Measurements from ENCODE around the gene SIAH3. TPM values are rescaled to one million over a fixed set of nuclear protein-coding genes. Genes with fewer than 3 reads are reported as not detected.

Gene SIAH3
- total and polyA plus RNA-seq, 4 donors: 0.09 to 0.13 TPM; not detected in 2

DNA sequence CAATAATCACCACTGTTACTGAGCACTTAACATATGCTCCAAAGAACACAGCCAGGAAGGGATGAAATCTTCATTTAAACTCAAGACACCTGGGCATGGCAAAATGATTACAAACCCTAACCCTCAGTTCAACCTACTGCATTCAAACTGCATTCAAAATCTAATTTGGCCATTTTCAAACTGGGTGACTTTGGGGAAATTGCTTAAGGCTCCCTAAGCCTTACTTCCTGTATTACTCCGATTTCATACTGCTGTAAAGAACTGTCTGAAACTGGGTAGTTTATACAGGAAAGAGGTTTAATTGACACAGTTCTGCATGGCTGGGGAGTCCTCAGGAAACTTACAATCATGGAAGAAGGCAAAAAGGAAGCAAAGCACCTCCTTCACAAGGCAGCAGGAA lies 99.0 kb downstream of the SIAH3 start:
- Histone ChIP-seq H3K27ac (ENCODE audit: low read depth in 1 of 2, low read length in 2 of 2) (no peak overlapping the region), H3K36me3 (ENCODE audit: control insufficient read depth in 1 of 2, insufficient read depth in 2 of 2, low read length in 1 of 2) (no peaks in the 10 kb centered on the region), H3K27me3 (ENCODE audit: control insufficient read depth in 1 of 2, insufficient read depth in 2 of 2, low read length in 1 of 2) (no peaks in the 10 kb centered on the region), H3K4me1 (ENCODE audit: control insufficient read depth in 1 of 2, insufficient read depth in 2 of 2, low read length in 2 of 2) (no peaks in the 10 kb centered on the region), H3K4me3 (ENCODE audit: low read length in 2 of 2) (no peak overlapping the region), H3K9me3 (ENCODE audit: control insufficient read depth, low read length) (peaks cover 8% of the 10 kb centered on the region)
- intact Hi-C loops (cut with DNase I): no loop called here
- no peak for DNase-seq
- 88 to 90% methylated on average over 1 of the region's 1 CpG for WGBS, 2 donors
- no peak for ATAC-seq (ENCODE audit: low FRiP score)

DNA sequence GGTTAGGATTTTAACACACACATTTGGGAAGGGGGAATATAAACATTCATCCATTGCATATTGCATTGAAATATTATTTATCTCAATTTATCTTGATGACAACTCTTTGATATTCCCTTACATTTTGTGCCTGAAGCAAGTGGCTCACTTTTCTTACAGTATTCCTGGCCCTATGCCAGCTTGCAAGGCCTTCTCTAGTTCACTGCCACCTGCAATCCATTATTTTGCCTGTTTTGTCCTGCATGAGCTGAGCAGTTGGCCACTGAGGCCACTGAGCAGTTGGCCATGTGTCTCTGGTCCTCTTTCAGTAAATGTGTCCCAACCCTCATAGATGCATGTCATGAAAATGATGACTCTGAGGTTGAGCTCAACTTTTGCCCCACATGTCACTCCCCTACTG lies 99.7 kb downstream of the SIAH3 start:
- H3K27me3 ChIP-seq (ENCODE audit: control insufficient read depth in 1 of 2, insufficient read depth in 2 of 2, low read length in 1 of 2): no peaks in the 10 kb centered on the region
- intact Hi-C loops (cut with DNase I): no loop called here
- no peaks in the 10 kb centered on the region for H3K4me1 ChIP-seq (ENCODE audit: control insufficient read depth in 1 of 2, insufficient read depth in 2 of 2, low read length in 2 of 2)
- DNase-seq (no peak), ATAC-seq (ENCODE audit: low FRiP score) (no peak)
- H3K4me3 ChIP-seq (ENCODE audit: low read length in 2 of 2): no peak overlapping the region
- peaks cover 8% of the 10 kb centered on the region for H3K9me3 ChIP-seq (ENCODE audit: control insufficient read depth, low read length)
- no peaks in the 10 kb centered on the region for H3K36me3 ChIP-seq (ENCODE audit: control insufficient read depth in 1 of 2, insufficient read depth in 2 of 2, low read length in 1 of 2)
- H3K27ac ChIP-seq (ENCODE audit: low read depth in 1 of 2, low read length in 2 of 2): no peak overlapping the region

DNA sequence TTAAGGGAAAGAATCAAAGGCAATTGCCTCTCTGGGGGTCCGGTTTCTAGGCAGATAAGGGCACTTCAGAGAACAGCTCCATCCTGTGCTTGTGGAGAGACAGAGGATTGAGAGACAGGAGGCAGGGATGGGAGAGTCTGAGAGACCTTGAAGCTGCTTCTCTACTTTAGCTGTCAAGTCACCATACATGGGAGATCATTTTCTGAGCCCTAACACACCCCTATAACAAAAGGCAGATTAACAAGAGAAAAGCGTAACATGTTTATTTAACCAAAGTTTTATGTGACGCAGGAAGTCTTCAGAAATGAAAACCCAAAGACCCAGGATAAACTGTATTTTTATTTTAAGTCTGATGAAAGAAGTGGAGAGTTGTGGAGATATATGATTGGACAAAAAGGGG lies 101.0 kb downstream of the SIAH3 start:
- no peak overlapping the region for H3K27ac ChIP-seq (ENCODE audit: low read depth in 1 of 2, low read length in 2 of 2)
- no peaks in the 10 kb centered on the region for H3K36me3 ChIP-seq (ENCODE audit: control insufficient read depth in 1 of 2, insufficient read depth in 2 of 2, low read length in 1 of 2)
- DNase-seq (no peak), ATAC-seq (ENCODE audit: low FRiP score) (no peak)
- no peak overlapping the region for H3K4me3 ChIP-seq (ENCODE audit: low read length in 2 of 2)
- 83 to 84% methylated on average over 3 of the region's 3 CpGs for WGBS, 2 donors
- no peaks in the 10 kb centered on the region for H3K4me1 ChIP-seq (ENCODE audit: control insufficient read depth in 1 of 2, insufficient read depth in 2 of 2, low read length in 2 of 2)
- no peaks in the 10 kb centered on the region for H3K27me3 ChIP-seq (ENCODE audit: control insufficient read depth in 1 of 2, insufficient read depth in 2 of 2, low read length in 1 of 2)
- peaks cover 6% of the 10 kb centered on the region for H3K9me3 ChIP-seq (ENCODE audit: control insufficient read depth, low read length)
- intact Hi-C loops (cut with DNase I): no loop called here

DNA sequence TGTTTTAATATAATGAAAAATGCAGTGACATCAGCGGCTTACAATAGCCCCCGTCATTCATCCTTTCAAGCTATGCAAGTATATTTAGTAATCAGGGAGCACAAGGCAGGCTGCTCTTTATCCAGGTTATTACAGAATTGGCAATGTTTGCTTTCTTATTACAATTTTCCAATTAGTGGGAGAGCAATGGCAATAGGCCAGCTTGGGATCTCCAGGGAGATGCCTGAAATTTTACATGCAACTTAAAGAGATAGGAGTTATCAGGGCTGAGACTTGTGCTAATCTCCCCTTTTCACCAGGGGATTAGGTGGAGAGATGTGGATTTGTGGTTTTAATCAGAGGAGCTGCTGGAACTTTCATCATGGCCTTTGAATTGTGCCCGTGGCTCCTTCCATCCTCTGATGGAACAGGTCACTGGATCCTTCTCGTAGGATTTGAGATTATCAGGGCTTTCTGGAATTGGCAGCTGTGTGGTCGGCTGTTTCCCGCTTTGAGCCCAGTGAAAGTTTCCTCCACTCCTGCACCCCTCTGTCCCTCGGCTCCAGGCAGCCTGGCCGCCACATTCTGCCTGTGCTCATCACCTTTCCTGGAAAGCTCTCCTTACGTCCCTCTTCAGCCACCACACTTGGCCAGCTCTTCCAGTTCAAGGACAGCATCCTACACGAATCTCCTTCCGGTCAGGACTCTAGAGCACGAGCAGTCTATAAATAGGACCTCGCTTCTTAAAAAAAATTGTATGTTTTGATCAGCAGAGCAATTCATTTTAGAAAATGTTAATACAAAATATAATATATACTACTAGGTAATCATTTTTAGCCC lies 102.4 kb downstream of the SIAH3 start:
- Histone ChIP-seq H3K9me3 (ENCODE audit: control insufficient read depth, low read length) (no peaks in the 10 kb centered on the region), H3K27me3 (ENCODE audit: control insufficient read depth in 1 of 2, insufficient read depth in 2 of 2, low read length in 1 of 2) (no peaks in the 10 kb centered on the region), H3K27ac (ENCODE audit: low read depth in 1 of 2, low read length in 2 of 2) (no peak overlapping the region), H3K4me1 (ENCODE audit: control insufficient read depth in 1 of 2, insufficient read depth in 2 of 2, low read length in 2 of 2) (no peaks in the 10 kb centered on the region), H3K36me3 (ENCODE audit: control insufficient read depth in 1 of 2, insufficient read depth in 2 of 2, low read length in 1 of 2) (no peaks in the 10 kb centered on the region), H3K4me3 (ENCODE audit: low read length in 2 of 2) (no peak overlapping the region)
- no peak for DNase-seq
- 20 to 21% methylated on average over 13 of the region's 13 CpGs for WGBS, 2 donors
- intact Hi-C loops (cut with DNase I): no loop called here
- no peak for ATAC-seq (ENCODE audit: low FRiP score)

DNA sequence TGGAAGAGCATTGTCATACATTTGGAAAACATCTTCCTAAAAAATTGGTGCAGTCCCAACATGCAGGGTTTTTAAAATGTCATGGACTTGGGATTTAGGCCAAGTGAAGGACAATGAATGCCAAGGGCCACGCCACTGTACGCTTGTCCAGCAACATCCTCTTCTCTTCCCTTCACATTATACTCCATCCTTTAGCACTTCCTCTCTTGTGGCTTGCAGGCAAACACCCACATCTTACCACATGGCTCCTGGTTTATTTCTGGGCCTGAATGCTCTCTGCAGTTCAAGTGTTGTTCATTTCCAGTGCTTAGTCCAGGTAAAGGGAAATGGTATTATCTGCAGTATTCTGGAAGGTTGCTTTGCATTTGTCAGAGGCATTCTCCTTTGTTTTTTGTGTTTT lies 104.5 kb downstream of the SIAH3 start:
- Histone ChIP-seq H3K27me3 (ENCODE audit: control insufficient read depth in 1 of 2, insufficient read depth in 2 of 2, low read length in 1 of 2) (no peaks in the 10 kb centered on the region), H3K4me1 (ENCODE audit: control insufficient read depth in 1 of 2, insufficient read depth in 2 of 2, low read length in 2 of 2) (no peaks in the 10 kb centered on the region), H3K4me3 (ENCODE audit: low read length in 2 of 2) (no peak overlapping the region), H3K27ac (ENCODE audit: low read depth in 1 of 2, low read length in 2 of 2) (no peak overlapping the region), H3K36me3 (ENCODE audit: control insufficient read depth in 1 of 2, insufficient read depth in 2 of 2, low read length in 1 of 2) (no peaks in the 10 kb centered on the region), H3K9me3 (ENCODE audit: control insufficient read depth, low read length) (no peaks in the 10 kb centered on the region)
- WGBS, 2 donors: 77 to 85% methylated on average over 2 of the region's 2 CpGs
- no peak for ATAC-seq (ENCODE audit: low FRiP score)
- intact Hi-C loops (cut with DNase I): no loop called here
- DNase-seq: no peak

DNA sequence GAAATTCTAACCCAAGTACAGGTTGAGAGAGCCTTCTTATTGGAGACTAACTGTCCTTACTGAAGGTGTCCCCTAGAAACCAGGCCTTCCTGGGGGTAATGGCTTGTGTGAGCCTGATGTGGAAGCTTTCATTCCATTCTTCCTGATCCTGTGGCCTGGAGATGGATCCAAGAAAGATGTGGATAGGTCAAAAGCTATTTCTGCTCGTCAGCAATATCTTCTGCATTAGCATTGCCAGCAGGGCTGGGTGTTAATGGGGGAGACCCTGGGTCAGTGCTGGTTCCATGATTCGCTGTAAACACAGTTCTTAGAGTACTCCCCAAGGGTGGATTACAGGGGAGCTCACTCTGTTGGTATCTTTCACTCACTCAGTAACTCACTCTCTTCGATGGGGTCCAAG lies 106.6 kb downstream of the SIAH3 start:
- Histone ChIP-seq H3K4me1 (ENCODE audit: control insufficient read depth in 1 of 2, insufficient read depth in 2 of 2, low read length in 2 of 2) (no peaks in the 10 kb centered on the region), H3K4me3 (ENCODE audit: low read length in 2 of 2) (no peak overlapping the region), H3K27me3 (ENCODE audit: control insufficient read depth in 1 of 2, insufficient read depth in 2 of 2, low read length in 1 of 2) (no peaks in the 10 kb centered on the region), H3K27ac (ENCODE audit: low read depth in 1 of 2, low read length in 2 of 2) (no peak overlapping the region), H3K9me3 (ENCODE audit: control insufficient read depth, low read length) (no peaks in the 10 kb centered on the region), H3K36me3 (ENCODE audit: control insufficient read depth in 1 of 2, insufficient read depth in 2 of 2, low read length in 1 of 2) (no peaks in the 10 kb centered on the region)
- no peak for ATAC-seq (ENCODE audit: low FRiP score)
- WGBS, 2 donors: 79 to 81% methylated on average over 3 of the region's 3 CpGs
- no peak for DNase-seq
- intact Hi-C loops (cut with DNase I): no loop called here

DNA sequence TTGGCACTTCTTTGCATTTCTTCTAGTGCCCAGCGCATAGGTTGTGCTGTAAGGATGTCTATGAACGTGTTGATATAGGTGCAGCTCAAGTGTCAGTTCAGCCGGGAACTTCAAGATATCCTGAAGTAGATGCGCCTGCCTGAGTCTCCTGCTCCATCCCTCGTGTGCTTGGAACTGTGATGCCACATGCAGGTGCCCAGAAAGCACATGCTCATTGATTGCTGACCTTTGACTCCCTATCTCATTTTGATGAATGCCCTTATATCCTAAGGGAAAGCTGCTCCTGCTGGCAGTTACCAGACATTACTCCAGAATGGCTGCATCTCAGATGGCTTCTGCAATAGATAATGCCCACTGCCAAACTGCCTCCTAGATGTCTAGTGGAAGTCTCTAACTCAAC lies 108.6 kb downstream of the SIAH3 start:
- no peak for ATAC-seq (ENCODE audit: low FRiP score)
- WGBS, 2 donors: 84 to 85% methylated on average over 5 of the region's 5 CpGs

DNA sequence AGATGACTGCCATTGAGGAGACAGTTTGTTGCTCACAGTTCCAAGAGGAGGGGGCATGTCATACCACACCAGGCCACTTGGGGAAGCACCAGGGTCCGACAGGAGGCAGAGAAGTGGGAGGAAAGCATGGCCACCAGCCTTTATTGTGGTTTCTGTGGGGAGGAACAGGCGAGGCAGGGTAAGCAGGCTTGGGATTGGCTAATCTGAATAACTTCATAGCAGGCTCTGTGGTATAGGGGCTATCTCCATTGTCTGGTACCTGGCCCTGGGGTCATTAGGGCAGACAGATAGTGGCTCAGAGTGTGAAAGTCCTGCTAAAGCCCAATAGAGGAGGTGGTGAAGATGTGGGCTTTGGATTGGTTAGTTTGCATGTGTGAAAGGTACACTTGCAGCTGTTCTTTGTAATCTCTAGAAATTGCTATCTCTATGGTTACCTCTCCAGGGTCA lies 114.0 kb downstream of the SIAH3 start:
- ATAC-seq (ENCODE audit: low FRiP score) (no peak), DNase-seq (no peak)
- Histone ChIP-seq H3K9me3 (ENCODE audit: control insufficient read depth, low read length) (peaks cover 6% of the 10 kb centered on the region), H3K4me1 (ENCODE audit: control insufficient read depth in 1 of 2, insufficient read depth in 2 of 2, low read length in 2 of 2) (no peaks in the 10 kb centered on the region), H3K4me3 (ENCODE audit: low read length in 2 of 2) (no peak overlapping the region), H3K36me3 (ENCODE audit: control insufficient read depth in 1 of 2, insufficient read depth in 2 of 2, low read length in 1 of 2) (no peaks in the 10 kb centered on the region), H3K27ac (ENCODE audit: low read depth in 1 of 2, low read length in 2 of 2) (no peak overlapping the region), H3K27me3 (ENCODE audit: control insufficient read depth in 1 of 2, insufficient read depth in 2 of 2, low read length in 1 of 2) (peaks cover 2 to 4% of the 10 kb centered on the region in 2 donors)
- intact Hi-C loops (cut with DNase I): no loop called here
- WGBS, 2 donors: 42 to 53% methylated on average over 2 of the region's 2 CpGs

More for the DNA sequence above, 108.6 kb downstream of the SIAH3 start:
- Histone ChIP-seq H3K4me1 (ENCODE audit: control insufficient read depth in 1 of 2, insufficient read depth in 2 of 2, low read length in 2 of 2) (no peaks in the 10 kb centered on the region), H3K27me3 (ENCODE audit: control insufficient read depth in 1 of 2, insufficient read depth in 2 of 2, low read length in 1 of 2) (no peaks in the 10 kb centered on the region), H3K4me3 (ENCODE audit: low read length in 2 of 2) (no peak overlapping the region), H3K36me3 (ENCODE audit: control insufficient read depth in 1 of 2, insufficient read depth in 2 of 2, low read length in 1 of 2) (no peaks in the 10 kb centered on the region), H3K27ac (ENCODE audit: low read depth in 1 of 2, low read length in 2 of 2) (no peak overlapping the region), H3K9me3 (ENCODE audit: control insufficient read depth, low read length) (no peaks in the 10 kb centered on the region)
- intact Hi-C loops (cut with DNase I): no loop called here
- DNase-seq: no peak

DNA sequence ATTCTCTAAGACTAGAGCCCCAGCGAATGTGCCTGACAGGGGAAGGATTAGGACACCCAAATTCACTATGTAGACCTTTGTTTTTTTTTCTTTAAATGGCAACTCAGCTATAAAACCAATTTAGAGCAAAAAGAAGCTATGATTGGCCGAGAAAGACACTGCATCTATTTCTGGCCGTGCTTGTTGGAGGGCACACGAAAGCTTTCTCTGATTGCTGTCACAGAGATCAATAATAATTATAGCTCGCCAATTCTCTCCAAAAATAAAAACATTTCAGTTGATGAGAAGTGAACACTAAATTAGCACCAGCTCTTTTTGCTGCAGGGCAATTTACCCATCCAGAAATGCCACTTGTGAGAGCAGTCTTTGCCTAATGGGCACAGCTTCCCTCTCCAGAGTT lies 118.2 kb downstream of the SIAH3 start:
- no peaks in the 10 kb centered on the region for H3K4me1 ChIP-seq (ENCODE audit: control insufficient read depth in 1 of 2, insufficient read depth in 2 of 2, low read length in 2 of 2)
- H3K4me3 ChIP-seq (ENCODE audit: low read length in 2 of 2): no peak overlapping the region
- H3K9me3 ChIP-seq (ENCODE audit: control insufficient read depth, low read length): peaks cover 6% of the 10 kb centered on the region
- DNase-seq: no peak
- 60 to 62% methylated on average over 5 of the region's 5 CpGs for WGBS, 2 donors
- H3K27ac ChIP-seq (ENCODE audit: low read depth in 1 of 2, low read length in 2 of 2): no peak overlapping the region
- no peak for ATAC-seq (ENCODE audit: low FRiP score)
- H3K36me3 ChIP-seq (ENCODE audit: control insufficient read depth in 1 of 2, insufficient read depth in 2 of 2, low read length in 1 of 2): no peaks in the 10 kb centered on the region
- intact Hi-C loops (cut with DNase I): no loop called here
- H3K27me3 ChIP-seq (ENCODE audit: control insufficient read depth in 1 of 2, insufficient read depth in 2 of 2, low read length in 1 of 2): peaks cover 3 to 4% of the 10 kb centered on the region in 2 donors

Data from aorta (tissue), 5 donors.